G401.6 (cell line): ENCODE measurements around the gene ECI2.

ENCODE experiments used
- FAIRE-seq: peaks from 2 replicates; lab custom pipeline; 2012; peaks lifted over from hg19 to GRCh38; lab: Jason Lieb, UNC

ECI2 gene, protein sequence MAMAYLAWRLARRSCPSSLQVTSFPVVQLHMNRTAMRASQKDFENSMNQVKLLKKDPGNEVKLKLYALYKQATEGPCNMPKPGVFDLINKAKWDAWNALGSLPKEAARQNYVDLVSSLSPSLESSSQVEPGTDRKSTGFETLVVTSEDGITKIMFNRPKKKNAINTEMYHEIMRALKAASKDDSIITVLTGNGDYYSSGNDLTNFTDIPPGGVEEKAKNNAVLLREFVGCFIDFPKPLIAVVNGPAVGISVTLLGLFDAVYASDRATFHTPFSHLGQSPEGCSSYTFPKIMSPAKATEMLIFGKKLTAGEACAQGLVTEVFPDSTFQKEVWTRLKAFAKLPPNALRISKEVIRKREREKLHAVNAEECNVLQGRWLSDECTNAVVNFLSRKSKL

DNA sequence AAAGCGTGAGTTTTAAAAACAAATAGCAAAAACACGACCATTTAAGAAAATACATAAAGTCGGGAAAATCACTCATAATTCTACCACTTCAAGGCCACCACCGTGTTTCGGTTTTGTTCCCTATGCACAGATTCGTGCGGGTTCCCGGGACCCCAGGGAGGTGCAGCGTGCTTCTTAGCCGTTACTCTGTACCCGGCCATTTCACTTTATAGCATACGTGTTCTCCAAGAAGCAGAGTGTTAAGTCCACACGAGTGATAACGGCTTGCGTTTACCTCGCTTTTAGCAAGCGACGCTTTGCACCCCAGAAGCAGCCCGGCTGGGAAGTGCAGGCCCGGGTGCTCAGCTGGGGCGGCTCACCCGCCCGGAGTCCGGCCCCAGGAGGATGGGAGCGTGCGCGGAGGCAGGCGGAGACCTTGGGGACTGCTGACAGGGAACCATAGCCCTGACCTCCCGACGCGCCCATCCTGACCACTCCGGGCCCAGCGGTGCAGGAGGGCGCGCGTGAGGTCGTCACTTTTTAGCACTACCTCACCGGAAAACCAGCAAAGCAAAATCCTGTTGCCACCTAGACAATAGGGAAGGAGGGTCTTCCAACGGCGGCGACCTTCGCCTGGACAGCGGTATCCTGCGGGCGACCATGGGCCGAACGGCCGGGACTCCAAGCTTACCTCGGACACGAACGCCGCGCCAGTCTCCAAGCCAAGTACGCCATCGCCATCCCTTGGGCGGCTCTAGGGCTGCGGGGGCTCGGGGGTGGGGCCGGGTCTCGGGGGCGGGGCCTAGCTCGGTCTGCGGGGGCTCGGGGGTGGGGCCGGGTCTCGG, at the start of gene ECI2:
Gene ECI2 (minus strand): TSS at position 735 of the 824 bp plus-strand sequence. CDS start 15 bp downstream, at position 720.
- FAIRE-seq, result no peak

DNA sequence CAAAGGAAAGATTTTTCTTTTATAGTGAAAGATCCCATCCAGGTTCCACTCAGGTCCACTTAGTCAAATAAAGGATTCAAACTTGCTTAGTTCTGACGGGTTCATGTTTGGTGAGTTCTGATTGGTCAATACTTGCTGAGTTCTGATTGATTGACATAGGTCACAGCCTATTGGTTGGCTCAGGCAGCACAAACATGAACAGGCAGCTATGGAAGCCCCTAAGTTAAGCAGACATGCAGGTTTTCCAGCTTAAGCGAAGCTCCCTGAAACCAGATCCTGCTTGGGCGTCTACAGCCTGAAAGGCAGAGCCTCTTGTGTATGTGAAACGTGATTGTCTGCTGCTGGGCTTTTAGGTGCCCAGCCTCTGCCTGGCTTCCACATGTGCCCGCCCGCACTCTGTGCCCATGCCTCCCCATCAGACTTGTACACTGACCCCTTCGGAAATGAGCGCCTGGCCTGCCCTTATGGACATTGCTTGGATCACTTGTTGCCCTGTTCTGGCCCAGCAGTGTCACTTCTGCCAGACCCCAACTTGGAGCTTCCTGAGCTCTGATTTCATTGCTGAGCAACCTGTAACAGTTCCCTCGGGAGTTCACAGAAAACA, 45.4 kb upstream of the ECI2 start:
- no peak for FAIRE-seq

DNA sequence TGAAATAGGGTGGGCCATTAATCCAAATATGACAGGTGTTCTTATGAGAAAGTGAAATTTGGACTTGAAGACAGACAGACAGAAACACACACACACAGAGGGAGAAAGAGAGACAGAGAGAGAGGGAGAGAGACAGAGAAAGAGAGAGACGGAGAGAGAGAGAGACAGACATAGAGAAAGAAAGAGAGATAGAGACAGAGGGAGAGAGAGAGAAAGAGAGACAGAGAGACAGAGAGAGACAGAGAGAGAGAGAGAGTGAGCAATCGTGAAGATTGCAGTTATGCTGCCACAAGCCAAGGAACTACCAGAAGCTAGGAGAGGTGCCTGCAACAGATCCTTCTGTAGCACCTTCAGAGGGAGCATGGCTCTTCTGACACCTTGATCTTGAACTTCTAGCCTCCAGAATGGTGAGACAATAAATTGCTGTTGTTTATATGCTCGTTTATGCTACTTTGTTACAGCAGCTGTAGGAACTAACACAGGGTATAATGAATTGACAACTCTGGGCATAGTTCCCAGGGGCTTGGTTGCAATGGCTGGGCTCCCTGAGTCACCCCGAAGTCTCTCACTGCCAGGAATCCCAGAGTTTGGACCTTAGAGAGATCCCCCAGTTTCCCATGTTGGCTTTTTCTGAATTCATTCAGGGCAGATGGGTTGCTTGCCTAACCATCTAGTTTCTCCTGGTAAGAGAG, 44.7 kb upstream of the ECI2 start:
- FAIRE-seq, result no peak

DNA sequence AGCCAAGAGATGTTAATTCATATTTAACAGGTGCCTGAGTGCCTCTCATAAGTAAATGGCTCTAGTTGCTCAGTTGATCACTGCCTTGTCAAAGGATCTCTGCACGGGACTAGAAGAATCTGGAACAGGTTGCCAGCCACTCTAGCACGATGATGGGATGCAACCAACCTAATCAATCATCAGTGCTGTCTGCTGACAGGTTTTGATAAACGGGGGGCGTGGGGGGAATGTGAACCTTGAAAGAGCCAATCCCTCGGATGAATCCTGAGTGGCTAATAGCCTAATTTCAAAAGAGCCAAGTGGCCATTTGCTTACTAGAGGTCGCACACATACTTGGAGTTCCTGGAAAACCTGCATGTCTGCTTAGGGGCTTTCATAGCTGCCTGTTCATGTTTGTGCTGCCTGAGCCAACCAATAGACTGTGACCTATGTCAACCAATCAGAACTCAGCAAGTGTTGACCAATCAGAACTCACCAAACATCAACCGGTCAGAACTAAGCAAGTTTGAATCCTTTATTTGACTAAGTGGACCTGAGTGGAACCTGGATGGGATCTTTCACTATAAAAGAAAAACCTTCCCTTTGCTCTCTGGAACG, 43.5 kb upstream of the ECI2 start:
- FAIRE-seq, result no peak

DNA sequence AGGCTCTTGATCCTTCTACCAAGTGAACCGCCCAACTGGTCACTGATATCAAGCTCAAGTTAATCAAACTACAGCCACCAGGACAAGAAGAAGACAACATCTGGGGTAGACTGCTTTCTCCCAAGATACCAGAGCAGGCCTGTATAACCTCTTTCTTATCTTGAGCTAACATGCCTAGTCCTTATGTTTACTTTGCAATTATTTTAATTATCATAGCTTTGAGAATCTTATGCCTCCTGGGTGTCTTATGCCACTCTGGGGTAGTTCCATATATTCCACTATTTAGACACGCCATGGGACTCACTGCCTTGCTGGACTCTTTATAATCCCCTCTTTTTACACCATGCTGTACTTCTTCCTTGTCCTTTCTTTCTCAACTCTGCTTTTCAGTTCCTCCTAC, 41.5 kb upstream of the ECI2 start:
- no peak for FAIRE-seq

DNA sequence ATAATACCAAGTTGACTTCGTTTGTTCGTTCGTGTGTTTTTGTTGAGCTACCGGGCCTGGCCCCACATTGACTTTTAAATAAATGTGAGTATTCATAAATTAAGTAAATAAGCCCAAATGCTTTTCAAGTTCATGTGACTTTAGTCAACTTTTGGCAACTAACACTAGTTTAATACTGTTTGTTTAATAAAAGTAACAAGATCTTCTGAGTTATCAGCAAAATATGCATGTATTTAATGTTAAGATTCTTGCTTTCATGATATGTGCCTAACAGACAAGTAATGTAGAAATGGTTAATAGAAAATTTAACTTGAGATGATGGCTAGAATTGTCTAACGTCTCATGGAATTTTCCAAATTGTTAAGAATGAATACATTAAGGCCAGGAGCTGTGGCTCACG, 38.7 kb upstream of the ECI2 start:
- no peak for FAIRE-seq

DNA sequence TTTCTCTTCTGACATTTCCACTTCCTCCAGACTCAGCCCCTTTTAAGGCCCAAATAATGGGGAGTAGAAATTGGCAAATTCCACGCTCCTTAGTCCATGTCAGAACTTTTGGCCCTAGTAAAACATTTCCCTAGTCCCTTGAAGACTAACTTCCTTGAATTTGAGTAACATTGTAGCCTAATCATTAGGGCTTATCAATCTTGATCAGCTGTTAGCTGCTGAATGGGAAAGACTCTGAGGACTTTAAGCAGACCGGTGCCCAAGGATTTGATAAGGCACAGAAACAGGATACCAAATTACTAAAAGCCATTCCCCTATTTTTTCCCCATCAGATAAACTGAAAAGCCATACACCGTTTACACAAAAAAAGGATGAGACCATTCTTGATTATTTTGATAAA, 37.0 kb upstream of the ECI2 start:
- no peak for FAIRE-seq

DNA sequence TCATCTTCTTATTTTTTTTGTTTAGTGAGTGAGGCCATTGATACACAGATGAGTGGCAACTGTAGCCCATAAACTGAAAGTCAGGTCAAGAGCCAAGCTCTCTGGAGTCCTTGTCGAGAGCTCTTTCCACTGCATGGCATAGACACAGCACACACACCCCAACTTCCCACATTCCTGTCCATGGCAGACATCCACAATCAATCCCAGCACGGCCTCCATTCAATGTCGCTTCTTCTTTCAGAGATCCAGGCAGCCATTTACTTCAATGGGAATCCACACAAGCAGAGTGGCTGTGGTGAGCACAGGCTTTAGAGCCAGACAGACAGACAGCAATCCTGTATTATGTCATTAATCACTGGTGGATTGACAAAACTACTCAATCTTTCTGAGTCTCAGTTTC, 34.9 kb upstream of the ECI2 start:
- FAIRE-seq, result no peak

DNA sequence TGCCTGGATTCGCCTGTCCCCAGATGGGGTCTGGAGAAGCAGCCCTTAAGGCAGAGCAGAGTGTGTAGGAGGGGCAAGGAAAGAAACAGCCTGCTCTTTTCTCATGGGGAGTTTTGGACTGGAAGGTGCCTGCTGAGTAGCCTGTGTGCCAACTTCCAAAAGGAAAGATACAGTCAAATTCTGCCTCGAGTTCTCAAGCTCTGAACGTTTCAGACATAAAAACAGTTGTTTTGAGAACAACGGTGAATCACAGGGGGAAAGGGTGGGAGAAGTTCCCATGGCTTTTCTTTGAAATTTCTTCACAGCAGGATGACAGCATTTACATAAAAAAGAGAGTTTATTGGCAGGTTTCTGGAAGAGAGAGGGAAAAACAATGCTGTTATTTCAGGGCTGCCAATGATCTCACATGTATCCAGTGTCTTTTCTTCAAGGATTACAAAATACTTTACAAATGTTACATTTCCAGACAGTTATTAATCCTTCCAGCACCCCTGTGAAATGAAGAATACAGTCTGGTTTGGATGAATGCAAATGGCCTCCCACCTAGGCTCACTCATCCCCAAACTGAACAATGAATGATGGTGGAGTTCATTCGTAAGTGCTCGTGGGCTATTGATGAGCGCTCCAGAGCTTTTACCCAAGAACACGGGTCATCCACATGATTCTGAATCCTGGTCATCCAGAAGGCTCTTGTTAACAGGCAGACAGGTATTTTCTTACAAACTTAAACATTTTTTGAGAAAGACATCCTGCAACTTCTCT, 33.8 kb upstream of the ECI2 start:
- no peak for FAIRE-seq

DNA sequence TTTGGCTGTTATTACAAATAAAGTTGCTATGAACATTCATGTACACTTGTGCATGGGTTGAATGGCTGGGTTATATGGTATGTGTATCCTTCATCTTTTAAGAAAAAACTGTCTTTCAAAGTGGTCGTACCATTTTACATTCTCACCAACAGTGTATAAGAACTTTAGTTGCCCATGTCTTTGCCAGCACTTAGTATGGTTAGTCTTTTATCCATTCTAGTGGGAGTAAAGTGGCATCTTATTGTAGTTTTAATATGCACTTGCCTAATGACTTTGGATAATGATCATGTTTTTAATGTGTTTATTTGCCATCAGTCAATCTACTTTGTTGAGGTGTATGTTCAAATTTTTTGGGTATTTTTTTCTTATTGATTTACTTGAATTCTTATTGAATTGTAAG, 32.5 kb upstream of the ECI2 start:
- no peak for FAIRE-seq

DNA sequence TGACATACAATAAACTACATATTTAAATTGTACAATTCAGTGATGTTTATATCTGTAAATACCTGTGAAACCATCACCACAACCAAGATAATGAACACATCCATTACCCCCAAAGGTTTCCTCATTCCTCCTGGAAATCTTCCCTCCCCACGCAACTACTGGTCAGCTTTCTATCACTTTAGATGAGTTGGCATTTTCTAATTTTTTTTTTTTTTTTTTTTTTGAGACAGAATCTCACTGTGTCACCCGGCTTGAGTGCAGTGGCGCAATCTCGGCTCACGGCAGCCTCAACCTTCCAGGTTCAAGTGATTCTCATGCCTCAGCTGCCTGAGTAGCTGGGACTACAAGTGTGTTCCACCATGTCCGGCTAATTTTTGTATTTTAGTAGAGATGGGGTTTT, 31.7 kb upstream of the ECI2 start:
- no peak for FAIRE-seq

DNA sequence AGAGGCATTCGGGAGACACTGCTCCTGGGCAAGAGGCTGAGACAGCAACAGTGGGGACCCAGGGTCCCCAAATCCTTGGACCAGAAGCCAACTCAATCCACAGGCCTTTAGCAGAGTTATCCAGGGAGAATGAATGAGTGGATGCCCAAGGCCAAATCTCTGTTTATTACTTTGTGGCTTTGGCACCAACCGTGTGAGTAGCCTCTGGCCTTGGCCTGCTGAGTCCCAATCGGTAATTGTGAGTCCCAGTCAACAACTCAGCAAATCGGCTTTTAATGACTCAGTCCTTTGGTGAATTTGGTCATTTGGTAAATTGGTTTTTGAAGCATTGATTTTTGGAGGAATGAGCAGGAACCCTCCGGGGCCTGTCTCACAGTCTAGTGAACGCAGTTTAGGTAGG, 29.1 kb upstream of the ECI2 start:
- FAIRE-seq, result no peak

DNA sequence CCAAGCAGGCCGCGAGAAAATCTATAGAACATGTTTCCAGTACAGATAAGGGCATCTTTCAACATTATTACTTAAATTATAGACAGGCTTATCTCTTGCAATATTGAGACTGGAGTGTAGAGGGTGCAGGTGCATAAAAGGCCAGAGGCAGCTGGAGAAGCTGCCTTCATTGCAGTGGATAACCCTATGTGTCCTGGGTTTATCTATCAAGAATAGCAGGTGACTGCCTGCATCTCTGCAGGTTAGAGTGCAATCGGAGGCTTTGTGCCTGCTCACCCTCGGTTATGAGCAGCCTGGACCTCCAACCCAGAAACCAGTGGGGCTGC, 28.7 kb upstream of the ECI2 start:
- no peak for FAIRE-seq

DNA sequence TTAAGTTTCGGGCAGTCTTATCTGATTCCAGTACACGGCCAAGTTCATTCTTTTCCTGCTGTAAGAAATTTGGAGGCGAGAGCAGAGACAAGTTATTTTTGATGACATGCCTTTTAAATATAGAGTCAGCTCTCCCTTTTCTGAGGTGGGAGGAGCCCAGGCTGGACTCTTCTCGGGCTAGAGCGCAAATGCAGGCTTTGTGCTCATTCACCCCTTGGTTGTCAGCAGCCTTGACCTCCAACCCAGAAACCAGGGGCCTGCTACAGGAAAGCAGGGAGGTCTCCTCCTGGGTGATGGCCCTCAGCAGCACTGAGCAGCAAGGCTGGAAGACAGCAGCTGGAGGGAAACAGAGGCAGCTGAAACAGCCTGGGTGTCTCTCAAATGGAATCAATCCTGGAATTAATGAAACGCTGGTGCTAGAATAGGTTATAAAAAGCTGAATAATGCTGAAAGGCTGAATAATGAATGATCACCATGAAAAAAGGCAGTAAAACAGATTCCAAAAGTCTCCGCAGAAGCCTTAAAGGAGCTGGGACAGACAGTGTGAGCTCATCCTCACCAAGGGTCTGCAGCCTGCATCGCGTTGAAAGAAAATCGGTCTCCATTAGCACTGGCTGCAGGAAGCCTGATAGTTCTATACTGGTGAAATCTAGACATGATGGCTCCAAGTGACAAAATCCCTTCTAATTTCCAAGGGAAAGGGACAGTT, 28.2 kb upstream of the ECI2 start:
- no peak for FAIRE-seq

DNA sequence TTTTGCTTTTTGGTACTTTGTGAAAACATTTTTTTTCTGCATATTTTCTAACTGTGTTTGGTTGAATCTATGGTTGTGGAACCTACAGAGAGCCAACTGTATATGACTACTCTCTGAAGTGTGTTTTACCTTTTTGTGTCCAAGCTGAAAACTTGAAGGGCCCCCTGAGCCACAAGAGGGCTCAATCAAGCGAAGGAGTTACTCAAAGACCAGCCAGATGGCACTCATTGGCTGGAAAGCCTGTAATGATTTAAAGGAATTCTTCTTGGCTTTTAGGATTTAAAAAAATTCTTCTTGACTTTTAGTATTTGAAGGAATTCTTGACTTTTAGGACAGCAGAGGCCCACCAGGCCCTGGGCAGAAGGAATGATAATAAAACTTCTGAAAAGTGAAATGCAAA, 27.0 kb upstream of the ECI2 start:
- FAIRE-seq, result no peak

DNA sequence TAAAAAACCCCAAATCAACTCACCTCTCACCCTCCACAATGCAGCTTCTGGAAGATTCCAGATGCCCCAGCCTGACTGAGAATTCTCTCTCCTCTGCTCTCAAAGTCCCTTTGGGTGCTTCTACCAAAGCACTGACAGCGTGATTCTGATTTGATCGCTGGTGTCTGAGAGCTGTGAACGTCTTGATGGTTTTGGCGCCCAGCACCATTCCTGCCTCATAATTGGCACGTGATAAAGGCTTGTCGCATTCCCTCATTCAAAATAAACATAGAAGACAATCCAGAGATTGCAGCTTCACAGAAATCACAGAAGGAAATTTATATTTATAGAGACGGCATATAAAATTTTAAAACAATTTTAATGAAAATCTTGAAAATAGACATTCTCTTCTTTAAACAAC, 24.1 kb upstream of the ECI2 start:
- no peak for FAIRE-seq

DNA sequence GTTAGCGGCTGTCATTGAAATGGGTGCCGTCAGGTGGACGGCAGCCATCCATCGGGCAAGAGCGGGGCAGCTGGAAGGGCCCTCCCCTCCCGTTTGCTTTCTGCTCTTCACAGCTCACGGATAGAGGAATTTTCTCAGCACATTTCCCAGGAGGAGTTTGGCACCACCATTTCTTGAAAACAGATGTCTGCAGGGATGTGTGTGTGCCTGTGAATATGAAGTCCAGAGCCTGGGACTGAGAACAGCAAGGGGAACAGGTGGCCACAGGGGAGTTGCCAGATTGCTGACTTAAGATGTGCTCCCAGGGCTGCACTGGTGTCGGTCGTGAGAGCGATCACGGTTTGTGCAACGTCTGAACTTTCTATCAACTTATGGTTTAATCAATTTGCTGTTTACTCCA, 22.1 kb upstream of the ECI2 start:
- no peak for FAIRE-seq

DNA sequence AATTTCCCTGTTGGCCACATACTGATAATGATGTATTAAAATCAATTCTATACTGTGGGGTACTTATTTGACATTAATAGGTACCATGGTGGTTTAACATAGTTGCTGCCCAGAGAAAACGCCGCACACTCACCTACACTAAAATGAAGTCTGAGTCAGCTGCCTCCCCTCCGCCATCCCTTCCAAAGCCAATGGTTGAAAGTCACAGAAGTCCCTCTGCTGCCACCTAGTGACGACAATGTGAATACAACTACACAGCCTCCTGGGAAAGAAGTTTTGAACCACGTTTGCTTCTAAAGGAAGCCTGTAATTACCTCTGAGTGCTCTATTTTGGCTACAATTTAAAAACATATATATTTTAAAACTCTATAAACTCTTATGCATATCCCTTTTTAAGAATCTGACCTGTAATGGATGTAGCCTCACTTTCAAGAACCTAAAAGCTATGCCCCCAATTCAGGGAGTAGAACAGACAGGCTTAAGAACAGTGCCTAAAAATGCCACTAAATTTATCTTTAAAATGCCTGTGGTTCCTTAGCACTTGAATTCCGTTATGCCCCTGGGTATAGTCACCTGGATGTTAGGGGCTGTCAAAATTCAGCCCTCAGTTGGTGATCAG, 20.6 kb upstream of the ECI2 start:
- FAIRE-seq, result peak; percentile 94

DNA sequence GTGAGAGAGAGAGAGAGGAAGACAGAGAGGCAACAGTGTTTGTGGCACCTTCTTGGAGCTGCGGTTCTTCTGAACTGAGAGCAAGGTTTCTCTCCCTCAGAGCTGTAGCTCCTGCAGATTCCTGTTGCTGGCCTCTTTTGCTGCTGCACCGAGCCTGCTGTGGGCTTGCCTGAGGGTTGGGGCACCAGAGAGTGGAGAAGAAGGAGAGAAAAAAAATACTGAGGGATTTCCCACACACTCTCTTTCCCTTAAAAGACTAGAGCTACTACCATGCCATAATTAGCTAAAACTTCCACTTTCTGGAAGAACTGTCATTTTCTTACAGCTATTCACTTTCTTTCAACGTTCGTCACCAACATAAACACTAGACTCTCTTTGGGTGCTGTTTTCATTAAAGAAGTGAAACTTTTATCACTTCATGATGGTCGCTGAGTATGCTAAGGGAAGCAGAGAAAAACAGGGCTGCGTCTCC, 18.2 kb upstream of the ECI2 start:
- FAIRE-seq, result no peak

DNA sequence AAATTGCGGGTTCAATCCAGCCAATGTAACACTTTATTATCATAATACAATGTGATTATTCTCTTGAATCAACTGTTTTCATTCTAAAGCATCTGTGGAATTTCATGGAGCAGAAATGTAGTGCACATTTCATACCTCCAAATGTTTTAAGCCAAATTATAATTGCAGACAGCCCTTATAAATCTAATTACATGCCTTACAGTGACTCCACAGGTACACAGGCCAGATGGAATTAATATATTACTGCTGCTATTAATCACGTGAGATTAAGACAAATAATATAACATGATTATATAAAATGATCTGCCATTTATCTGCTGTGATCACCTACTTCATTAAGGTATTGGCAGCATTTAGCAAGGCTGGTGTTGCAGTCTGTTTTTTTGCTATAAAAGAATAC, 9.7 kb upstream of the ECI2 start:
- no peak for FAIRE-seq
